WTC11 (cell line): ENCODE measurements around the gene SELPLG. TPM values are rescaled to one million over a fixed set of nuclear protein-coding genes. Genes with fewer than 3 reads are reported as not detected.

ENCODE experiments used
- ATAC-seq: fragments of 200-7000 bp; cut with Tn5 transposase; 2 replicates; pipeline ENCODE4 v1.10.0; 2021; ENCODE audit warnings: mild to moderate bottlenecking, moderate library complexity
- CTCF ChIA-PET: fragments of 300-600 bp; sonication (Branson Sonifier 250); formaldehyde crosslinking; loops from one replicate; lab custom pipeline; 2021; ENCODE audit warnings: antibody characterized with exemption; lab: Charles Lee
- POLR2A ChIA-PET: fragments of 350-600 bp; sonication (Branson Sonifier 250); formaldehyde crosslinking; loops from one replicate; lab custom pipeline; 2021; ENCODE audit warnings: antibody characterized with exemption; lab: Charles Lee
- DNase-seq: peaks from one replicate; pipeline ENCODE4 v3.0.0; 2021; ENCODE audit warnings: low spot score
- H3K27ac Mint-ChIP-seq: 2 replicates; pipeline ENCODE4 v1.8.0; 2021; ENCODE audit warnings: mixed read lengths
- H3K27me3 Mint-ChIP-seq: 2 replicates; pipeline ENCODE4 v1.8.0; 2021; ENCODE audit warnings: low read depth, mild to moderate bottlenecking, moderate library complexity, mixed read lengths
- H3K36me3 Mint-ChIP-seq: 2 replicates; pipeline ENCODE4 v1.8.0; 2021; ENCODE audit warnings: mixed read lengths
- H3K4me1 Mint-ChIP-seq: 2 replicates; pipeline ENCODE4 v1.8.0; 2022; ENCODE audit warnings: mixed read lengths
- H3K4me3 Mint-ChIP-seq: 2 replicates; pipeline ENCODE4 v1.8.0; 2021; ENCODE audit warnings: mild to moderate bottlenecking, moderate library complexity, mixed read lengths
- H3K9me3 Mint-ChIP-seq: 2 replicates; pipeline ENCODE4 v1.8.0; 2021; ENCODE audit warnings: mixed read lengths
- ETV6 ChIP-seq: sonication (generic); formaldehyde crosslinking; IDR thresholded peaks from 2 replicates; pipeline ENCODE4 v1.8.1; 2022; ENCODE audit warnings: mild to moderate bottlenecking, missing genetic modification reagents
- GTF2I ChIP-seq: fragments of 250-450 bp; sonication (Bioruptor Pico); conservative IDR thresholded peaks from 2 replicates; pipeline ENCODE4 v1.4.0; 2021; ENCODE audit warnings: mild to moderate bottlenecking
- IRF2 ChIP-seq: sonication (generic); formaldehyde crosslinking; IDR thresholded peaks from 2 replicates; pipeline ENCODE4 v1.8.0; 2022; ENCODE audit warnings: low read depth, missing genetic modification reagents, borderline replicate concordance
- JUN ChIP-seq: sonication (generic); formaldehyde crosslinking; IDR thresholded peaks from 2 replicates; pipeline ENCODE4 v1.8.0; 2023; ENCODE audit warnings: mild to moderate bottlenecking, missing genetic modification reagents
- KAT7 ChIP-seq: sonication (generic); formaldehyde crosslinking; IDR thresholded peaks from 2 replicates; pipeline ENCODE4 v1.8.1; 2023; ENCODE audit warnings: missing genetic modification reagents, mild to moderate bottlenecking, borderline replicate concordance
- MAX ChIP-seq: sonication (generic); formaldehyde crosslinking; IDR thresholded peaks from 2 replicates; pipeline ENCODE4 v1.8.0; 2022; ENCODE audit warnings: mild to moderate bottlenecking, missing genetic modification reagents
- NR1H2 ChIP-seq: sonication (generic); formaldehyde crosslinking; IDR thresholded peaks from 2 replicates; pipeline ENCODE4 v1.9.0; 2021; ENCODE audit warnings: mild to moderate bottlenecking, moderate library complexity, missing genetic modification reagents
- PRDM15 ChIP-seq: sonication (generic); formaldehyde crosslinking; IDR thresholded peaks from 2 replicates; pipeline ENCODE4 v1.8.0; 2022; ENCODE audit warnings: missing genetic modification reagents
- RORB ChIP-seq: fragments of 250-450 bp; sonication (Bioruptor Pico); IDR thresholded peaks from 2 replicates; pipeline ENCODE4 v1.9.0; 2021; ENCODE audit warnings: mild to moderate bottlenecking
- SMAD3 ChIP-seq: sonication (generic); formaldehyde crosslinking; IDR thresholded peaks from 2 replicates; pipeline ENCODE4 v1.8.0; 2022; ENCODE audit warnings: missing genetic modification reagents, mild to moderate bottlenecking, borderline replicate concordance
- SOX15 ChIP-seq: fragments of 250-450 bp; sonication (Bioruptor Pico); IDR thresholded peaks from 2 replicates; pipeline ENCODE4 v1.9.0; 2021; ENCODE audit warnings: mild to moderate bottlenecking
- TP53 ChIP-seq: sonication (generic); formaldehyde crosslinking; IDR thresholded peaks from 2 replicates; pipeline ENCODE4 v1.8.1; 2023; ENCODE audit warnings: mild to moderate bottlenecking, missing genetic modification reagents
- ZBTB21 ChIP-seq: sonication (generic); formaldehyde crosslinking; IDR thresholded peaks from 2 replicates; pipeline ENCODE4 v1.8.1; 2023; ENCODE audit warnings: mild to moderate bottlenecking, missing genetic modification reagents, borderline replicate concordance
- ZBTB43 ChIP-seq: sonication (generic); formaldehyde crosslinking; IDR thresholded peaks from 2 replicates; pipeline ENCODE4 v1.8.1; 2023; ENCODE audit warnings: mild to moderate bottlenecking, missing genetic modification reagents
- ZNF121 ChIP-seq: sonication (generic); formaldehyde crosslinking; IDR thresholded peaks from 2 replicates; pipeline ENCODE4 v1.8.0; 2023; ENCODE audit warnings: missing genetic modification reagents
- ZNF232 ChIP-seq: sonication (generic); formaldehyde crosslinking; IDR thresholded peaks from 2 replicates; pipeline ENCODE4 v1.8.0; 2022; ENCODE audit warnings: mild to moderate bottlenecking, missing genetic modification reagents
- ZNF263 ChIP-seq: sonication (generic); formaldehyde crosslinking; IDR thresholded peaks from 2 replicates; pipeline ENCODE4 v1.8.1; 2022; ENCODE audit warnings: low read depth, mild to moderate bottlenecking, moderate library complexity, missing genetic modification reagents
- ZNF396 ChIP-seq: fragments of 250-450 bp; sonication (Bioruptor Pico); IDR thresholded peaks from 2 replicates; pipeline ENCODE4 v1.8.0; 2021; ENCODE audit warnings: mild to moderate bottlenecking, moderate library complexity, borderline replicate concordance
- ZNF671 ChIP-seq: fragments of 250-450 bp; sonication (Bioruptor Pico); IDR thresholded peaks from 2 replicates; pipeline ENCODE4 v1.8.0; 2021; ENCODE audit warnings: mild to moderate bottlenecking
- total RNA-seq: library from RNA; stranded (reverse); gene quantifications from 3 replicates; pipeline ENCODE4 v1.2.3, GENCODE V29; 2021
- TF ChIP-seq, protein P1 (sequence below): sonication (generic); formaldehyde crosslinking; IDR thresholded peaks from 2 replicates; pipeline ENCODE4 v1.8.1; 2023; ENCODE audit warnings: mild to moderate bottlenecking, moderate library complexity, missing genetic modification reagents
- TF ChIP-seq, protein P2 (sequence below): fragments of 250-450 bp; sonication (Bioruptor Pico); IDR thresholded peaks from 2 replicates; pipeline ENCODE4 v1.9.0; 2021; ENCODE audit warnings: moderate library complexity, mild to moderate bottlenecking, inconsistent platforms, borderline replicate concordance
- TF ChIP-seq, protein P3 (sequence below): sonication (generic); formaldehyde crosslinking; IDR thresholded peaks from 2 replicates; pipeline ENCODE4 v1.8.1; 2022; ENCODE audit warnings: missing genetic modification reagents, borderline replicate concordance
- TF ChIP-seq, protein P4 (sequence below): sonication (generic); formaldehyde crosslinking; IDR thresholded peaks from 2 replicates; pipeline ENCODE4 v1.8.0; 2022; ENCODE audit warnings: mild to moderate bottlenecking, missing genetic modification reagents
- TF ChIP-seq, protein P5 (sequence below): fragments of 250-450 bp; sonication (Bioruptor Pico); IDR thresholded peaks from 2 replicates; pipeline ENCODE4 v1.9.0; 2021; ENCODE audit warnings: mild to moderate bottlenecking

SELPLG gene
- total RNA-seq, 1 experiment from 2014 or later = 0.46 TPM

GRCh38 chr12:108613548-108613947 is 20.1 kb downstream of the SELPLG start (continued):
- TF ChIP-seq ZBTB43 (CRISPR knock-in tag) = no peak

GRCh38 chr12:108612788-108613282 is 20.9 kb downstream of the SELPLG start:
- ATAC-seq = peak; percentile 74
- H3K27ac Mint-ChIP-seq = no peak overlapping the region; the same call in 1 of the 2 replicates
- peaks cover 21% of the 10 kb centered on the region for H3K4me1 Mint-ChIP-seq
- ChIA-PET CTCF (interaction anchor here (0.7 to 1.9 kb wide), 19 partner anchors 9 to 191 kb away, joined by 3 to 11 read pairs (median 5); partner anchors contain the start of genes ISCU, SART3 and TMEM119), POLR2A (interaction anchor here (0.5 to 0.7 kb wide), 2 partner anchors 147 to 189 kb away, joined by 3 to 4 read pairs; no protein-coding TSS in a partner anchor)
- DNase-seq = peak; percentile 51
- H3K36me3 Mint-ChIP-seq = no peaks in the 10 kb centered on the region
- H3K4me3 Mint-ChIP-seq = no peak overlapping the region
- peaks cover 2% of the 10 kb centered on the region; the same call in 1 of the 2 replicates for H3K27me3 Mint-ChIP-seq
- peaks cover 13% of the 10 kb centered on the region for H3K9me3 Mint-ChIP-seq
- TF ChIP-seq, protein P1, sequence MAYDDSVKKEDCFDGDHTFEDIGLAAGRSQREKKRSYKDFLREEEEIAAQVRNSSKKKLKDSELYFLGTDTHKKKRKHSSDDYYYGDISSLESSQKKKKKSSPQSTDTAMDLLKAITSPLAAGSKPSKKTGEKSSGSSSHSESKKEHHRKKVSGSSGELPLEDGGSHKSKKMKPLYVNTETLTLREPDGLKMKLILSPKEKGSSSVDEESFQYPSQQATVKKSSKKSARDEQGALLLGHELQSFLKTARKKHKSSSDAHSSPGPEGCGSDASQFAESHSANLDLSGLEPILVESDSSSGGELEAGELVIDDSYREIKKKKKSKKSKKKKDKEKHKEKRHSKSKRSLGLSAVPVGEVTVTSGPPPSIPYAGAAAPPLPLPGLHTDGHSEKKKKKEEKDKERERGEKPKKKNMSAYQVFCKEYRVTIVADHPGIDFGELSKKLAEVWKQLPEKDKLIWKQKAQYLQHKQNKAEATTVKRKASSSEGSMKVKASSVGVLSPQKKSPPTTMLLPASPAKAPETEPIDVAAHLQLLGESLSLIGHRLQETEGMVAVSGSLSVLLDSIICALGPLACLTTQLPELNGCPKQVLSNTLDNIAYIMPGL (CRISPR knock-in tag) = no peak
- no peak for TF ChIP-seq MAX
- TF ChIP-seq, protein P2, sequence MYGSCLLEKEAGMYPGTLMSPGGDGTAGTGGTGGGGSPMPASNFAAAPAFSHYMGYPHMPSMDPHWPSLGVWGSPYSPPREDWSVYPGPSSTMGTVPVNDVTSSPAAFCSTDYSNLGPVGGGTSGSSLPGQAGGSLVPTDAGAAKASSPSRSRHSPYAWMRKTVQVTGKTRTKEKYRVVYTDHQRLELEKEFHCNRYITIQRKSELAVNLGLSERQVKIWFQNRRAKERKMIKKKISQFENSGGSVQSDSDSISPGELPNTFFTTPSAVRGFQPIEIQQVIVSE (CRISPR knock-in tag) = no peak
- no peak for TF ChIP-seq RORB (CRISPR knock-in tag)
- TF ChIP-seq, protein P3, sequence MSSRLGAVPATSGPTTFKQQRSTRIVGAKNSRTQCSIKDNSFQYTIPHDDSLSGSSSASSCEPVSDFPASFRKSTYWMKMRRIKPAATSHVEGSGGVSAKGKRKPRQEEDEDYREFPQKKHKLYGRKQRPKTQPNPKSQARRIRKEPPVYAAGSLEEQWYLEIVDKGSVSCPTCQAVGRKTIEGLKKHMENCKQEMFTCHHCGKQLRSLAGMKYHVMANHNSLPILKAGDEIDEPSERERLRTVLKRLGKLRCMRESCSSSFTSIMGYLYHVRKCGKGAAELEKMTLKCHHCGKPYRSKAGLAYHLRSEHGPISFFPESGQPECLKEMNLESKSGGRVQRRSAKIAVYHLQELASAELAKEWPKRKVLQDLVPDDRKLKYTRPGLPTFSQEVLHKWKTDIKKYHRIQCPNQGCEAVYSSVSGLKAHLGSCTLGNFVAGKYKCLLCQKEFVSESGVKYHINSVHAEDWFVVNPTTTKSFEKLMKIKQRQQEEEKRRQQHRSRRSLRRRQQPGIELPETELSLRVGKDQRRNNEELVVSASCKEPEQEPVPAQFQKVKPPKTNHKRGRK = no peak
- TF ChIP-seq ZNF232 = no peak
- TF ChIP-seq ZNF263 (CRISPR knock-in tag) = no peak
- no peak for TF ChIP-seq KAT7 (CRISPR knock-in tag)
- no peak for TF ChIP-seq GTF2I
- TF ChIP-seq ZBTB21 (CRISPR knock-in tag) = no peak
- TF ChIP-seq SMAD3 = no peak
- peak; percentile 77; the same call in 1 of the 2 replicates for TF ChIP-seq ZNF121
- TF ChIP-seq IRF2 (CRISPR knock-in tag) = no peak
- peak; percentile 99 for TF ChIP-seq PRDM15 (CRISPR knock-in tag)
- no peak for TF ChIP-seq SOX15 (CRISPR knock-in tag)
- TF ChIP-seq JUN (CRISPR knock-in tag) = no peak
- 0 out of 2 replicates have a peak, but pooled peaks have one; percentile 20 for TF ChIP-seq ETV6 (CRISPR knock-in tag)
- TF ChIP-seq, protein P4, sequence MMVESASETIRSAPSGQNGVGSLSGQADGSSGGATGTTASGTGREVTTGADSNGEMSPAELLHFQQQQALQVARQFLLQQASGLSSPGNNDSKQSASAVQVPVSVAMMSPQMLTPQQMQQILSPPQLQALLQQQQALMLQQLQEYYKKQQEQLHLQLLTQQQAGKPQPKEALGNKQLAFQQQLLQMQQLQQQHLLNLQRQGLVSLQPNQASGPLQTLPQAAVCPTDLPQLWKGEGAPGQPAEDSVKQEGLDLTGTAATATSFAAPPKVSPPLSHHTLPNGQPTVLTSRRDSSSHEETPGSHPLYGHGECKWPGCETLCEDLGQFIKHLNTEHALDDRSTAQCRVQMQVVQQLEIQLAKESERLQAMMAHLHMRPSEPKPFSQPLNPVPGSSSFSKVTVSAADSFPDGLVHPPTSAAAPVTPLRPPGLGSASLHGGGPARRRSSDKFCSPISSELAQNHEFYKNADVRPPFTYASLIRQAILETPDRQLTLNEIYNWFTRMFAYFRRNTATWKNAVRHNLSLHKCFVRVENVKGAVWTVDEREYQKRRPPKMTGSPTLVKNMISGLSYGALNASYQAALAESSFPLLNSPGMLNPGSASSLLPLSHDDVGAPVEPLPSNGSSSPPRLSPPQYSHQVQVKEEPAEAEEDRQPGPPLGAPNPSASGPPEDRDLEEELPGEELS (CRISPR knock-in tag) = no peak
- no peak for TF ChIP-seq ZNF396 (CRISPR knock-in tag)
- TF ChIP-seq, protein P5, sequence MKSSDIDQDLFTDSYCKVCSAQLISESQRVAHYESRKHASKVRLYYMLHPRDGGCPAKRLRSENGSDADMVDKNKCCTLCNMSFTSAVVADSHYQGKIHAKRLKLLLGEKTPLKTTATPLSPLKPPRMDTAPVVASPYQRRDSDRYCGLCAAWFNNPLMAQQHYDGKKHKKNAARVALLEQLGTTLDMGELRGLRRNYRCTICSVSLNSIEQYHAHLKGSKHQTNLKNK (CRISPR knock-in tag) = no peak
- no peak for TF ChIP-seq NR1H2 (CRISPR knock-in tag)
- TF ChIP-seq ZNF671 = no peak
- TF ChIP-seq TP53 = no peak
